PC-9 (cell line): ENCODE data around the gene GMNN. TPM values are rescaled to one million over a fixed set of nuclear protein-coding genes. Genes with fewer than 3 reads are reported as not detected.

ENCODE experiments used
- BruUV-seq: library from RNA; stranded (reverse); fragments of 400-500 nt; replicated peaks from 2 replicates; lab custom pipeline; 2021; lab: Mats Ljungman, UMichigan
- CTCF ChIA-PET: fragments of 300-600 bp; sonication (Branson Sonifier 250); formaldehyde crosslinking; loops from one replicate; lab custom pipeline; 2022; ENCODE audit warnings: antibody characterized with exemption; lab: Charles Lee
- POLR2A ChIA-PET: fragments of 300-600 bp; sonication (Branson Sonifier 250); formaldehyde crosslinking; loops from one replicate; lab custom pipeline; 2022; ENCODE audit warnings: antibody characterized with exemption; ENCODE audit not compliant: unreplicated experiment; lab: Charles Lee
- DNase-seq, 2 experiments: peaks; one replicate each; pipeline versions ENCODE4 v3.0.0 to v3.0.0-alpha.2; 2015 to 2022; ENCODE audit warnings: mixed read lengths in 1 of 2
- H2AFZ ChIP-seq: fragments of 200-600 bp; sonication (generic); 2 replicates; pipeline ENCODE4 v1.8.1; 2017; ENCODE audit warnings: antibody characterized with exemption
- H3F3A ChIP-seq: fragments of 200-600 bp; sonication (generic); 2 replicates; pipeline ENCODE4 v1.8.1; 2017; ENCODE audit warnings: antibody characterized with exemption, mild to moderate bottlenecking, low read depth; ENCODE audit not compliant: insufficient read depth
- H3K27ac ChIP-seq: fragments of 200-600 bp; sonication (generic); 2 replicates; pipeline ENCODE4 v1.6.1; 2016; ENCODE audit warnings: mixed run types
- H3K27me3 ChIP-seq: fragments of 200-600 bp; sonication (generic); 2 replicates; pipeline ENCODE4 v1.6.1; 2016; ENCODE audit warnings: low read depth, mixed run types; ENCODE audit not compliant: insufficient read depth
- H3K36me3 ChIP-seq: fragments of 200-600 bp; sonication (generic); 2 replicates; pipeline ENCODE4 v1.6.1; 2016; ENCODE audit warnings: low read depth, mixed run types
- H3K4me1 ChIP-seq: fragments of 200-600 bp; sonication (generic); replicated peaks from 2 replicates; pipeline ENCODE4 v1.6.1; 2016; ENCODE audit warnings: mixed run types; ENCODE audit not compliant: insufficient read depth
- H3K4me2 ChIP-seq: fragments of 200-600 bp; sonication (generic); 2 replicates; pipeline ENCODE4 v1.6.1; 2017; ENCODE audit warnings: mixed run types
- H3K4me3 ChIP-seq: fragments of 200-600 bp; sonication (generic); 2 replicates; pipeline ENCODE4 v1.6.1; 2016; ENCODE audit warnings: mixed run types
- H3K79me2 ChIP-seq: fragments of 200-600 bp; sonication (generic); 2 replicates; pipeline ENCODE4 v1.6.1; 2017; ENCODE audit warnings: low read depth, mixed run types
- H3K9me2 ChIP-seq: fragments of 200-600 bp; sonication (generic); 2 replicates; pipeline ENCODE4 v1.8.1; 2017; ENCODE audit warnings: mild to moderate bottlenecking; ENCODE audit not compliant: insufficient read depth
- H3K9me3 ChIP-seq: fragments of 200-600 bp; sonication (generic); 2 replicates; pipeline ENCODE4 v1.8.1; 2016; ENCODE audit warnings: low read depth; ENCODE audit not compliant: insufficient read depth
- H4K20me1 ChIP-seq: fragments of 200-600 bp; sonication (generic); 2 replicates; pipeline ENCODE4 v1.8.1; 2017; ENCODE audit not compliant: insufficient read depth
- EZH2 ChIP-seq: fragments of 200-600 bp; sonication (generic); IDR thresholded peaks from 2 replicates; pipeline ENCODE4 v1.8.0; 2017; ENCODE audit warnings: antibody characterized with exemption, low read depth
- intact Hi-C: fragments of 100-400 bp; cut with micrococcal nuclease; formaldehyde crosslinking; loops from one replicate; pipeline ENCODE4 v1.10.0; 2022; ENCODE audit not compliant: unreplicated experiment
- total RNA-seq: library from RNA; stranded (reverse); gene quantifications from 2 replicates; pipeline ENCODE4 v1.2.3, GENCODE V29; 2021
- TF ChIP-seq, protein P1 (sequence below): fragments of 200-600 bp; sonication (generic); conservative IDR thresholded peaks from 2 replicates; pipeline ENCODE4 v1.6.1; 2017; ENCODE audit warnings: mixed run types, antibody characterized with exemption, mild to moderate bottlenecking, moderate library complexity

GMNN gene
- total RNA-seq, 1 experiment from 2014 or later: 54.8 TPM

DNA sequence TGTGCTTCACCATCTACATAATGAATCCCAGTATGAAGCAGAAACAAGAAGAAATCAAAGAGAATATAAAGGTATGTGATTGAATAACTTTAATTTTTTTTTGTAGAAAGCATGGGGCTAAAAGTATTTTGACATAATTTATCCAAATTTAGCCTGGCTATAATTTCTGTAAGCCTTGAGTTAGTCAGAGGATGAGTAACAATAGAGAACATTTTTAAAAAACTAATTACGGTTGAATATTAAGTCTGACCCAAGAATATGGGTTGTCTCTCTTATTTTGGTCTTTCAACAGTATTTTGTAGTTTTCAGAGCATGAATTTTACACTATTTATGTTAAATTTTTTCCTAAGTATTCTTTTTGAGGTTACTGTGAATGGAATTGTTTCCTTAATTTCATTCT lies 2.5 kb downstream of the GMNN start:
- no peaks in the 10 kb centered on the region for H3K9me2 ChIP-seq
- no peaks in the 10 kb centered on the region for H3K9me3 ChIP-seq
- no peak for DNase-seq
- POLR2A ChIA-PET: no interaction called here
- H3F3A ChIP-seq: peaks cover 19% of the 10 kb centered on the region; the same call in 1 of the 2 replicates
- H3K4me1 ChIP-seq: peaks cover 50% of the 10 kb centered on the region
- peak overlapping the region; percentile 72; the same call in 1 of the 2 replicates for H3K4me3 ChIP-seq
- CTCF ChIA-PET: no interaction called here
- H3K36me3 ChIP-seq: peaks cover 31% of the 10 kb centered on the region
- peaks cover 62% of the 10 kb centered on the region for H3K79me2 ChIP-seq
- TF ChIP-seq, protein P1, sequence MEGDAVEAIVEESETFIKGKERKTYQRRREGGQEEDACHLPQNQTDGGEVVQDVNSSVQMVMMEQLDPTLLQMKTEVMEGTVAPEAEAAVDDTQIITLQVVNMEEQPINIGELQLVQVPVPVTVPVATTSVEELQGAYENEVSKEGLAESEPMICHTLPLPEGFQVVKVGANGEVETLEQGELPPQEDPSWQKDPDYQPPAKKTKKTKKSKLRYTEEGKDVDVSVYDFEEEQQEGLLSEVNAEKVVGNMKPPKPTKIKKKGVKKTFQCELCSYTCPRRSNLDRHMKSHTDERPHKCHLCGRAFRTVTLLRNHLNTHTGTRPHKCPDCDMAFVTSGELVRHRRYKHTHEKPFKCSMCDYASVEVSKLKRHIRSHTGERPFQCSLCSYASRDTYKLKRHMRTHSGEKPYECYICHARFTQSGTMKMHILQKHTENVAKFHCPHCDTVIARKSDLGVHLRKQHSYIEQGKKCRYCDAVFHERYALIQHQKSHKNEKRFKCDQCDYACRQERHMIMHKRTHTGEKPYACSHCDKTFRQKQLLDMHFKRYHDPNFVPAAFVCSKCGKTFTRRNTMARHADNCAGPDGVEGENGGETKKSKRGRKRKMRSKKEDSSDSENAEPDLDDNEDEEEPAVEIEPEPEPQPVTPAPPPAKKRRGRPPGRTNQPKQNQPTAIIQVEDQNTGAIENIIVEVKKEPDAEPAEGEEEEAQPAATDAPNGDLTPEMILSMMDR: no peak
- TF ChIP-seq EZH2: no peak
- no TSS peak for BruUV-seq
- intact Hi-C loops: loop anchor here (5.0 kb wide), 1 partner anchor 130 kb away; the partner anchor contains the start of gene KIAA0319
- H3K27me3 ChIP-seq: no peaks in the 10 kb centered on the region
- no peak overlapping the region for H2AFZ ChIP-seq
- no peaks in the 10 kb centered on the region for H4K20me1 ChIP-seq
- H3K4me2 ChIP-seq: peak overlapping the region; percentile 88
- H3K27ac ChIP-seq: peak overlapping the region; percentile 9

DNA sequence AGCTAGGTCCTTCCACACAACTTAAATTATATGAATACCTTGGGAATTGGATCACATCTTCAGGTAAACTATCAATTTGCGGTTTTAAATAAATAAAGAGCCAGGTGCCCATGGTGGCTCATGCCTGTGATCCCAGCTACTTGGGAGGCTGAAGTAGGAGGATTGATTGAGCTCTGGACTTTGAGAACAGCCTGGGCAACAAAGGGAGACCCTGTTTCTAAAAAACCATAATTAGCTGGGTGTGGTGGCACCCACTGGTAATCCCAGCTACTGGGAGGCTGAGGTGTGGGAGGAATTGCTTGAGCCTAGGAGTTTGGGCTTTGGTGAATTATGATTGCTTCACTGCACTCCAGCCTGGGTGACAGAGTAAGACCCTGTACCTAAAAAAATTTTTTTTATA lies 3.4 kb downstream of the GMNN start:
- Histone ChIP-seq H3K27me3 (no peaks in the 10 kb centered on the region), H3K9me3 (no peaks in the 10 kb centered on the region), H2AFZ (no peak overlapping the region), H3F3A (peaks cover 19% of the 10 kb centered on the region; the same call in 1 of the 2 replicates), H3K9me2 (no peaks in the 10 kb centered on the region), H3K36me3 (peaks cover 35% of the 10 kb centered on the region), H3K4me2 (peak overlapping the region; percentile 88), H3K4me1 (peaks cover 50% of the 10 kb centered on the region), H3K27ac (peak overlapping the region; percentile 9; the same call in 1 of the 2 replicates), H3K4me3 (peak overlapping the region; percentile 72; the same call in 1 of the 2 replicates), H4K20me1 (no peaks in the 10 kb centered on the region), H3K79me2 (peaks cover 63% of the 10 kb centered on the region)
- no TSS peak for BruUV-seq
- ChIA-PET POLR2A (no interaction called here), CTCF (no interaction called here)
- no peak for DNase-seq
- TF ChIP-seq, protein P1: no peak
- no peak for TF ChIP-seq EZH2
- intact Hi-C loops: loop anchor here (2.0 to 5.0 kb wide), 2 partner anchors 131 to 293 kb away; partner anchors contain the start of gene KIAA0319

DNA sequence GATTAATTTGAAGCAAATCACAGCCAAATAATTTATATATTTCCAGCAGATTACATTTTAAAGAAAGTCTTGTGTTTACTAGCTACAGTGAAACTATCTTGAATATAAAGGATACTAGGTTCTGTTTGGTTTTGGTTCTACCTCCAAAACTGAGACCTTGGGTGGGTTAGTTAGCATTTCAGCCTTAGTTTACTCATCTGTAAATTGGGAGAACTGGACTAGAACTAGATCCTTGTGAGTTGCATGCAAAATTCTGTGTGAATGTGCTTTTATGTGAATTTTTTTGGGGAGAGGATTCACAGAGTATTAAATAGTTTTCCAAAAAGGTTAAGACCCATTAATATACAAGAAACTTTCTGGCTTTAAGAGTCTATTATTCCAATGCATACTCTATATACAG lies 4.1 kb downstream of the GMNN start:
- Histone ChIP-seq H3K4me1 (peaks cover 45% of the 10 kb centered on the region), H3K79me2 (peaks cover 63% of the 10 kb centered on the region), H2AFZ (no peak overlapping the region), H3K9me2 (no peaks in the 10 kb centered on the region), H3K9me3 (no peaks in the 10 kb centered on the region), H3K27ac (peak overlapping the region; percentile 69), H3K4me2 (peak overlapping the region; percentile 47), H3F3A (peaks cover 14% of the 10 kb centered on the region; the same call in 1 of the 2 replicates), H4K20me1 (no peaks in the 10 kb centered on the region), H3K36me3 (peaks cover 40% of the 10 kb centered on the region), H3K27me3 (no peaks in the 10 kb centered on the region), H3K4me3 (peak overlapping the region; percentile 14; the same call in 1 of the 2 replicates)
- no peak for TF ChIP-seq EZH2
- TF ChIP-seq, protein P1: no peak
- POLR2A ChIA-PET: interaction anchor here (0.6 kb wide), 1 partner anchor 939 kb away, joined by 3 read pairs; no protein-coding TSS in a partner anchor
- CTCF ChIA-PET: no interaction called here
- no peak for DNase-seq
- no TSS peak for BruUV-seq
- intact Hi-C loops: loop anchor here (2.0 to 5.0 kb wide), 2 partner anchors 132 to 292 kb away; partner anchors contain the start of gene KIAA0319
